IMR-90 (cell line): ENCODE data around the gene COL13A1. TPM values are rescaled to one million over a fixed set of nuclear protein-coding genes. Genes with fewer than 3 reads are reported as not detected.

Source experiments
- ATAC-seq: fragments of 200-7000 bp; cut with Tn5 transposase; 2 replicates; pipeline ENCODE4 v1.9.1; 2020; ENCODE audit warnings: low read depth, mild to moderate bottlenecking, moderate library complexity
- BruUV-seq: library from RNA; stranded (reverse); fragments of 400-500 nt; replicated peaks from 2 replicates; lab custom pipeline; 2021; lab: Mats Ljungman, UMichigan
- CTCF ChIA-PET: fragments of 300-600 bp; formaldehyde crosslinking; extraction: SDS; loops from one replicate; lab custom pipeline; 2021; ENCODE audit warnings: antibody characterized with exemption; lab: Yijun Ruan, JAX
- POLR2A ChIA-PET: fragments of 300-600 bp; sonication (Branson Sonifier 250); formaldehyde crosslinking; loops from one replicate; lab custom pipeline; 2022; ENCODE audit warnings: antibody characterized with exemption; ENCODE audit not compliant: unreplicated experiment; lab: Charles Lee
- DNase-seq: peaks from one replicate; pipeline ENCODE4 v3.0.0; 2013
- H2AFZ ChIP-seq: replicated peaks from 2 replicates; pipeline ENCODE3; 2013; ENCODE audit warnings: low read length, mild to moderate bottlenecking; ENCODE audit not compliant: poor library complexity
- H2AK5ac ChIP-seq: 2 replicates; pipeline ENCODE4 v1.6.1; 2013; ENCODE audit warnings: low read depth, low read length, inconsistent platforms
- H2AK9ac ChIP-seq: replicated peaks from 2 replicates; pipeline ENCODE3; 2013; ENCODE audit warnings: mild to moderate bottlenecking, low read depth, low read length, moderate library complexity; ENCODE audit not compliant: poor library complexity
- H2BK120ac ChIP-seq: 2 replicates; pipeline ENCODE4 v1.6.1; 2013; ENCODE audit warnings: low read depth, low read length, inconsistent platforms
- H2BK15ac ChIP-seq: 3 replicates; pipeline ENCODE4 v1.6.1; 2013; ENCODE audit warnings: low read depth, low read length, inconsistent platforms
- H2BK20ac ChIP-seq: 2 replicates; pipeline ENCODE4 v1.6.1; 2013; ENCODE audit warnings: low read depth, mild to moderate bottlenecking, inconsistent platforms, low read length, moderate library complexity
- H2BK5ac ChIP-seq: 2 replicates; pipeline ENCODE4 v1.6.1; 2013; ENCODE audit warnings: mild to moderate bottlenecking, low read depth, low read length, inconsistent platforms; ENCODE audit not compliant: poor library complexity, severe bottlenecking
- H3K14ac ChIP-seq: replicated peaks from 2 replicates; pipeline ENCODE4 v1.6.1; 2013; ENCODE audit warnings: low read depth, low read length, inconsistent platforms
- H3K18ac ChIP-seq: 2 replicates; pipeline ENCODE4 v1.6.1; 2013; ENCODE audit warnings: low read depth, low read length, control low read depth
- H3K23ac ChIP-seq: 2 replicates; pipeline ENCODE4 v1.6.1; 2013; ENCODE audit warnings: low read depth, low read length, inconsistent platforms
- H3K27ac ChIP-seq: 2 replicates; pipeline ENCODE4 v1.5.1; 2013; ENCODE audit warnings: mild to moderate bottlenecking, control low read depth, low read length; ENCODE audit not compliant: insufficient read depth
- H3K27me3 ChIP-seq: 2 replicates; pipeline ENCODE4 v1.6.1; 2013; ENCODE audit warnings: low read length; ENCODE audit not compliant: control insufficient read depth, insufficient read depth
- H3K36me3 ChIP-seq: 2 replicates; pipeline ENCODE4 v1.6.1; 2013; ENCODE audit warnings: low read length, mixed read lengths; ENCODE audit not compliant: control insufficient read depth, insufficient read depth
- H3K4ac ChIP-seq: 2 replicates; pipeline ENCODE4 v1.6.1; 2013; ENCODE audit warnings: low read depth, low read length, inconsistent platforms
- H3K4me1 ChIP-seq: 2 replicates; pipeline ENCODE4 v1.6.1; 2013; ENCODE audit warnings: low read length, mixed read lengths; ENCODE audit not compliant: control insufficient read depth, insufficient read depth
- H3K4me2 ChIP-seq: 2 replicates; pipeline ENCODE4 v1.6.1; 2013; ENCODE audit warnings: low read depth, mild to moderate bottlenecking, control low read depth, low read length, moderate library complexity
- H3K4me3 ChIP-seq: 2 replicates; pipeline ENCODE4 v1.5.1; 2013; ENCODE audit warnings: low read depth, mild to moderate bottlenecking, control low read depth, low read length, moderate library complexity; ENCODE audit not compliant: insufficient read depth
- H3K56ac ChIP-seq: 2 replicates; pipeline ENCODE4 v1.6.1; 2013; ENCODE audit warnings: low read length, inconsistent platforms; ENCODE audit not compliant: insufficient read depth; ENCODE audit errors: extremely low read depth
- H3K79me1 ChIP-seq, 2 experiments: 2 replicates each; pipeline ENCODE4 v1.6.1; 2013; ENCODE audit warnings: low read length in 2 of 2, inconsistent platforms in 1 of 2, low read depth in 1 of 2
- H3K9ac ChIP-seq: 2 replicates; pipeline ENCODE4 v1.6.1; 2013; ENCODE audit warnings: low read depth, low read length, control low read depth
- H3K9me1 ChIP-seq: 2 replicates; pipeline ENCODE4 v1.6.1; 2013; ENCODE audit warnings: low read length, inconsistent platforms; ENCODE audit not compliant: insufficient read depth
- H3K9me3 ChIP-seq: 2 replicates; pipeline ENCODE4 v1.6.1; 2013; ENCODE audit warnings: low read length; ENCODE audit not compliant: control insufficient read depth, insufficient read depth
- H4K20me1 ChIP-seq: 2 replicates; pipeline ENCODE4 v1.6.1; 2013; ENCODE audit warnings: low read length, inconsistent platforms; ENCODE audit not compliant: insufficient read depth
- H4K5ac ChIP-seq: 2 replicates; pipeline ENCODE4 v1.6.1; 2013; ENCODE audit warnings: mild to moderate bottlenecking, low read depth, low read length, control low read depth
- H4K8ac ChIP-seq, 2 experiments: 2 replicates each; pipeline ENCODE4 v1.6.1; 2013; ENCODE audit warnings: low read depth in 2 of 2, low read length in 2 of 2, control low read depth in 1 of 2, inconsistent platforms in 1 of 2
- H4K91ac ChIP-seq: 2 replicates; pipeline ENCODE4 v1.6.1; 2013; ENCODE audit warnings: low read depth, low read length, inconsistent platforms; ENCODE audit not compliant: insufficient read depth
- BHLHE40 ChIP-seq: fragments of 150-350 bp; IDR thresholded peaks from 2 replicates; pipeline ENCODE4 v1.6.1; 2016; ENCODE audit warnings: mild to moderate bottlenecking, low read depth, low read length
- CEBPB ChIP-seq: IDR thresholded peaks from 2 replicates; pipeline ENCODE4 v1.6.1; 2012; ENCODE audit warnings: low read depth, low read length, improper control_type of control experiment
- CHD1 ChIP-seq: IDR thresholded peaks from 2 replicates; pipeline ENCODE4 v1.6.1; 2012; ENCODE audit warnings: low read depth, low read length, improper control_type of control experiment
- CTCF ChIP-seq: conservative IDR thresholded peaks from 2 replicates; pipeline ENCODE4 v1.5.1; 2012; ENCODE audit warnings: mild to moderate bottlenecking, low read depth, low read length, improper control_type of control experiment
- MAFK ChIP-seq: IDR thresholded peaks from 2 replicates; pipeline ENCODE4 v1.6.1; 2012; ENCODE audit warnings: low read depth, low read length, improper control_type of control experiment
- MAZ ChIP-seq: IDR thresholded peaks from 2 replicates; pipeline ENCODE4 v1.6.1; 2012; ENCODE audit warnings: low read depth, mild to moderate bottlenecking, low read length, improper control_type of control experiment, moderate library complexity, borderline replicate concordance
- MXI1 ChIP-seq: IDR thresholded peaks from 2 replicates; pipeline ENCODE4 v1.6.1; 2012; ENCODE audit warnings: low read depth, mild to moderate bottlenecking, low read length, moderate library complexity, borderline replicate concordance
- NFE2L2 ChIP-seq: fragments of 150-350 bp; IDR thresholded peaks from 2 replicates; pipeline ENCODE4 v1.6.1; 2016; ENCODE audit warnings: low read depth, mild to moderate bottlenecking, low read length
- POLR2A ChIP-seq: IDR thresholded peaks from 2 replicates; pipeline ENCODE4 v1.6.1; 2012; ENCODE audit warnings: mild to moderate bottlenecking, low read depth, low read length
- RAD21 ChIP-seq: IDR thresholded peaks from 2 replicates; pipeline ENCODE4 v1.6.1; 2012; ENCODE audit warnings: low read length, improper control_type of control experiment
- RFX5 ChIP-seq: IDR thresholded peaks from 2 replicates; pipeline ENCODE4 v1.8.0; 2012; ENCODE audit warnings: low read depth, mild to moderate bottlenecking, low read length, moderate library complexity
- WGBS, 2 experiments: methylation state at CpG; one replicate each; pipeline versions ENCODE4 v1.1.5 to v1.1.7; 2013; ENCODE audit warnings: missing lambda C conversion rate in 2 of 2; ENCODE audit not compliant: insufficient read length in 1 of 2; ENCODE audit errors: extremely low coverage in 2 of 2; 5-methylcytosine and 5-hydroxymethylcytosine counted together
- dilution Hi-C: fragments of 300-500 bp; cut with HindIII; formaldehyde crosslinking; loops from one replicate; pipeline ENCODE4 v1.14.3; 2018; ENCODE audit warnings: low sequenced_read_pairs; ENCODE audit not compliant: unreplicated experiment
- in situ Hi-C: fragments of 300-500 bp; cut with MboI; formaldehyde crosslinking; loops from 3 replicates; pipeline ENCODE4 v1.14.3; 2019; ENCODE audit warnings: low sequenced_read_pairs, inconsistent platforms, mixed read lengths
- intact Hi-C: fragments of 100-400 bp; cut with micrococcal nuclease; formaldehyde crosslinking; loops from 2 replicates; pipeline ENCODE4 v1.10.0; 2022
- polyA plus RNA-seq, 3 experiments: library from polyadenylated mRNA; depleted of rRNA; stranded (reverse); fragments of >200 nt; gene quantifications; 2 replicates each; pipeline ENCODE4 v1.2.3, GENCODE V29; 2012; ENCODE audit warnings: low replicate concordance in 1 of 3
- total RNA-seq: library from RNA; depleted of rRNA; stranded (reverse); fragments of >200 nt; gene quantifications from 2 replicates; pipeline ENCODE4 v1.2.3, GENCODE V29; 2012

Gene COL13A1
- total and polyA plus RNA-seq, 2 of the 4 experiments (the other 2 are of a cell fraction), result 12.2 to 31.3 TPM

DNA sequence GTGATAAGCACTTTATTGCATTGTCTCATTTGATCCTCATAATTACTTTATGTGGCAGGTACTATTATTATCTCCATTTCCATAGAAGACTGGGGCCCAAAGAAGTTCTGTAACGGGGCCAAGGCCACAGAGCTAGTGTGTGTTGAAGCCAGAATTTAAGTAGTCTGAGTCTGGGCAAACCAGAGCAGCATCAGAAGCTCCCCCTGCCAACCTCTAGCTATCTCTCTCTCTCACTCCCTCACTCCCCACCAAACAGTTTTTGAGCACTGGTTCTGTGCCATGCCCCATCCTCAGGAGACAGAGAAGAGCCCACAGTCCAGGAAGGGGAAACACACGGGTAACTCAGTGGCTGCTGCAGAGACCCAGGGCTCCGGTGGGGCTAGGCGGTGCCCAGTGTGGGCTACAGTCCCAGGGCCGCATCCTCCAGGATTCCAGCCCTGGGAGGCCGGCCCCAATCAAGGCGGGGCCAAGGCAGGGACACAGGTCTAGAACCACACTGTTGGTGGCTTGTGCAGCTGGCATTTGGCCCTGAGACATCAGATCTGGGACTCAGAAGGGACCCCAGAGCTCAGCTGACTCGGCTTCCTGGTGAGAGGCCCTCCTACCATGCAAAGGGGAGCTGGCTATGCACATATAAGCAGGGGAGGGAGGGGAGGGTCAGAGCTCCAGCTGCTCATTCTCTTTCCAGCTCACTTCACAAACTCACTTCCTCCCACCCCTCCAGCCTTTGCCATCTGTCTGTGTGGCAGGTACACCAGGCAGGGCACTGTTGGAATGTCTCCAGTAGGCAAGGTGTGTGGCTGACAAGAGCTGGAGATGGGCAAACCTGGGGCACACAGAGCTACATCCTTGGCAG lies 34.4 kb downstream of the COL13A1 start:
- TF ChIP-seq MXI1, result no peak
- TF ChIP-seq CTCF, result no peak
- no peak for TF ChIP-seq CHD1
- TF ChIP-seq NFE2L2, result no peak
- TF ChIP-seq MAZ, result no peak
- TF ChIP-seq MAFK, result no peak
- no peak for TF ChIP-seq BHLHE40
- TF ChIP-seq POLR2A, result no peak
- no peak for TF ChIP-seq RAD21
- TF ChIP-seq RFX5, result no peak
- TF ChIP-seq CEBPB, result no peak
- CTCF ChIA-PET, result interaction anchor here (0.5 kb wide), 1 partner anchor 32 kb away, joined by 3 read pairs; no protein-coding TSS in a partner anchor
- Histone ChIP-seq H2AK5ac (peak overlapping the region; percentile 17; the same call in 1 of the 2 replicates), H2BK120ac (no peak overlapping the region), H3K36me3 (no peaks in the 10 kb centered on the region), H2BK15ac (0 out of 3 replicates have a peak overlapping the region, but pooled peaks have one; percentile 32), H3K27ac (no peak overlapping the region), H3K56ac (no peak overlapping the region), H3K18ac (no peak overlapping the region), H2AFZ (peak overlapping the region; percentile 54), H3K79me1 (peaks cover 13 to 63% of the 10 kb centered on the region in 2 experiments), H4K5ac (0 out of 2 replicates have a peak overlapping the region, but pooled peaks have one; percentile 15), H4K91ac (no peak overlapping the region; the same call in 1 of the 2 replicates), H2BK20ac (no peak overlapping the region; the same call in 1 of the 2 replicates), H3K9me3 (no peaks in the 10 kb centered on the region), H2AK9ac (no peak overlapping the region), H3K4me1 (peaks cover 37% of the 10 kb centered on the region), H3K4me2 (no peak overlapping the region), H4K8ac (no peak overlapping the region), H3K23ac (no peak overlapping the region), H2BK5ac (no peak overlapping the region), H4K20me1 (no peaks in the 10 kb centered on the region; the same call in 1 of the 2 replicates), H3K4ac (0 out of 2 replicates have a peak overlapping the region, but pooled peaks have one; percentile 26), H3K4me3 (no peak overlapping the region), H3K14ac (no peak overlapping the region), H3K27me3 (no peaks in the 10 kb centered on the region), H3K9me1 (peaks cover 38% of the 10 kb centered on the region), H3K9ac (no peak overlapping the region)
- intact Hi-C loops, result no loop called here
- POLR2A ChIA-PET, result no interaction called here
- in situ Hi-C loops, result no loop called here
- BruUV-seq, result no TSS peak
- ATAC-seq (no peak), DNase-seq (no peak)
- 86% methylated on average over 4 of the region's 8 CpGs; no CpG with 5 or more reads in 1 of the 2 experiments for WGBS, 2 experiments
- dilution Hi-C loops, result no loop called here
